Right hindlimb (tissue), 1 donor: ENCODE measurements around the gene GDF10.

Experiments used
- DNase-seq: peaks from one replicate; pipeline ENCODE4 v3.0.0-alpha.2; 2018

The GDF10 gene

GRCh38 chr10:47276071-47276470, 23.9 kb upstream of the GDF10 start:
- no peak for DNase-seq

GRCh38 chr10:47276576-47277351, 23.2 kb upstream of the GDF10 start:
- peak; percentile 8 for DNase-seq

GRCh38 chr10:47277352-47278151, 22.4 kb upstream of the GDF10 start:
- DNase-seq = peak; percentile 31

GRCh38 chr10:47278152-47278473, 21.9 kb upstream of the GDF10 start:
- DNase-seq = peak; percentile 14

- DNase-seq = peak; percentile 13
Measured at GRCh38 chr10:47278720-47279119, 21.3 kb upstream of the GDF10 start.

GRCh38 chr10:47279276-47279675, 20.7 kb upstream of the GDF10 start:
- no peak for DNase-seq

GRCh38 chr10:47282005-47282656, 17.9 kb upstream of the GDF10 start:
- DNase-seq = no peak

GRCh38 chr10:47282657-47283018, 17.4 kb upstream of the GDF10 start:
- DNase-seq = peak; percentile 17

- no peak for DNase-seq
Measured at GRCh38 chr10:47283101-47283630, 16.8 kb upstream of the GDF10 start.

GRCh38 chr10:47283848-47284247, 16.1 kb upstream of the GDF10 start:
- DNase-seq = no peak

GRCh38 chr10:47285381-47286115, 14.4 kb upstream of the GDF10 start:
- peak; percentile 11 for DNase-seq

- DNase-seq = no peak
Measured at GRCh38 chr10:47286116-47286505, 13.9 kb upstream of the GDF10 start.

- peak; percentile 11 for DNase-seq
Measured at GRCh38 chr10:47286591-47287315, 13.2 kb upstream of the GDF10 start.

GRCh38 chr10:47287365-47287802, 12.6 kb upstream of the GDF10 start:
- peak; percentile 28 for DNase-seq

- DNase-seq = no peak
Measured at GRCh38 chr10:47287805-47288204, 12.2 kb upstream of the GDF10 start.

GRCh38 chr10:47288236-47288635, 11.8 kb upstream of the GDF10 start:
- DNase-seq = no peak

- DNase-seq = peak; percentile 10
Measured at GRCh38 chr10:47288916-47289495, 11.0 kb upstream of the GDF10 start.

GRCh38 chr10:47289921-47290320, 10.1 kb upstream of the GDF10 start:
- no peak for DNase-seq

GRCh38 chr10:47290338-47290737, 9.7 kb upstream of the GDF10 start:
- no peak for DNase-seq

GRCh38 chr10:47291682-47292081, 8.3 kb upstream of the GDF10 start:
- DNase-seq = no peak

GRCh38 chr10:47294057-47294456, 5.9 kb upstream of the GDF10 start:
- DNase-seq = peak; percentile 4

- peak; percentile 6 for DNase-seq
Measured at GRCh38 chr10:47294501-47294900, 5.5 kb upstream of the GDF10 start.
